H1 (cell line): ENCODE data around the gene MPV17. TPM values are rescaled to one million over a fixed set of nuclear protein-coding genes. Genes with fewer than 3 reads are reported as not detected.

ENCODE experiments used
- CTCF ChIA-PET: fragments of 300-600 bp; sonication (Branson Sonifier 250); formaldehyde crosslinking; loops from one replicate; lab custom pipeline; 2021; ENCODE audit not compliant: partially characterized antibody; lab: Charles Lee
- POLR2A ChIA-PET: fragments of 300-600 bp; sonication (Branson Sonifier 250); formaldehyde crosslinking; loops from one replicate; lab custom pipeline; 2021; ENCODE audit warnings: inconsistent platforms; ENCODE audit not compliant: partially characterized antibody; lab: Charles Lee
- DNase-seq, 2 experiments: peaks; one replicate each; pipeline versions ENCODE4 v3.0.0 to v3.0.0-alpha.2; 2010 to 2022; ENCODE audit warnings: low spot score in 2 of 2, low read depth in 1 of 2, mixed read lengths in 1 of 2
- FAIRE-seq: peaks from 2 replicates; lab custom pipeline; 2011; peaks lifted over from hg19 to GRCh38; lab: Jason Lieb, UNC
- H2AFZ ChIP-seq: 2 replicates; pipeline ENCODE4 v1.8.1; 2012; ENCODE audit warnings: low read length, inconsistent platforms
- H2AK5ac ChIP-seq: 2 replicates; pipeline ENCODE4 v1.6.1; 2013; ENCODE audit warnings: low read depth, low read length
- H2BK120ac ChIP-seq: replicated peaks from 2 replicates; pipeline ENCODE3; 2013; ENCODE audit warnings: low read depth, low read length, inconsistent platforms
- H2BK12ac ChIP-seq: 2 replicates; pipeline ENCODE4 v1.6.1; 2013; ENCODE audit warnings: low read depth, low read length
- H2BK15ac ChIP-seq: 2 replicates; pipeline ENCODE4 v1.6.1; 2013; ENCODE audit warnings: low read length
- H2BK20ac ChIP-seq: 2 replicates; pipeline ENCODE4 v1.6.1; 2013; ENCODE audit warnings: low read length
- H2BK5ac ChIP-seq: 2 replicates; pipeline ENCODE4 v1.6.1; 2013; ENCODE audit warnings: low read depth, low read length
- H3K14ac ChIP-seq: 2 replicates; pipeline ENCODE4 v1.6.1; 2013; ENCODE audit warnings: inconsistent platforms; ENCODE audit not compliant: insufficient read length
- H3K18ac ChIP-seq: 2 replicates; pipeline ENCODE4 v1.6.1; 2013; ENCODE audit warnings: low read length; ENCODE audit errors: extremely low read depth
- H3K23ac ChIP-seq: 2 replicates; pipeline ENCODE4 v1.6.1; 2013; ENCODE audit warnings: inconsistent platforms; ENCODE audit not compliant: insufficient read length
- H3K23me2 ChIP-seq: 2 replicates; pipeline ENCODE4 v1.6.1; 2013; ENCODE audit warnings: low read depth, low read length
- H3K27ac ChIP-seq: 2 replicates; pipeline ENCODE4 v1.6.1; 2011; ENCODE audit warnings: low read depth, low read length, inconsistent platforms
- H3K27me3 ChIP-seq, 4 experiments: replicated peaks in 1 of 4; 1 replicate in 1 of 4; 2 replicates in 3 of 4; pipeline versions ENCODE4 v1.6.1 to v1.8.1; 2011 to 2013; ENCODE audit warnings: low read length in 3 of 4, mild to moderate bottlenecking in 3 of 4, inconsistent platforms in 2 of 4, mixed read lengths in 2 of 4, moderate library complexity in 1 of 4; ENCODE audit not compliant: control insufficient read depth in 3 of 4, insufficient read depth in 3 of 4; ENCODE audit errors: extremely low read depth in 1 of 4
- H3K36me3 ChIP-seq, 4 experiments: 2 replicates each; pipeline versions ENCODE4 v1.6.1 to v1.8.1; 2011 to 2013; ENCODE audit warnings: mild to moderate bottlenecking in 4 of 4, low read length in 3 of 4, moderate library complexity in 2 of 4, control low read depth in 1 of 4, inconsistent platforms in 1 of 4; ENCODE audit not compliant: insufficient read depth in 4 of 4, control insufficient read depth in 2 of 4
- H3K4ac ChIP-seq: replicated peaks from 2 replicates; pipeline ENCODE3; 2013; ENCODE audit warnings: low read length, low read depth, mixed read lengths, inconsistent platforms; ENCODE audit not compliant: insufficient read length
- H3K4me1 ChIP-seq, 4 experiments: replicated peaks in 1 of 4; 1 replicate in 1 of 4; 2 replicates in 3 of 4; pipeline versions ENCODE4 v1.6.1 to v1.8.1; 2011 to 2013; ENCODE audit warnings: low read length in 3 of 4, inconsistent platforms in 2 of 4, mixed read lengths in 1 of 4; ENCODE audit not compliant: insufficient read depth in 4 of 4, control insufficient read depth in 3 of 4
- H3K4me2 ChIP-seq, 2 experiments: 2 replicates each; pipeline versions ENCODE4 v1.6.1 to v1.8.1; 2011 to 2013; ENCODE audit warnings: low read depth in 2 of 2, low read length in 2 of 2, control low read depth in 1 of 2, inconsistent platforms in 1 of 2, mild to moderate bottlenecking in 1 of 2; ENCODE audit not compliant: insufficient read depth in 1 of 2
- H3K4me3 ChIP-seq, 4 experiments: fragments of 200-600, 300-600 bp in 1 of 4; sonication (generic), shearing (Covaris generic), sonication (Bioruptor Twin) in 1 of 4; 2 replicates each; pipeline versions ENCODE4 v1.5.1 to v1.8.1; 2011 to 2016; ENCODE audit warnings: low read length in 4 of 4, low read depth in 3 of 4, control low read depth in 2 of 4, inconsistent platforms in 2 of 4, mild to moderate bottlenecking in 2 of 4, mixed read lengths in 1 of 4, moderate library complexity in 1 of 4; ENCODE audit not compliant: insufficient read depth in 2 of 4; ENCODE audit errors: extremely low read depth in 1 of 4
- H3K56ac ChIP-seq: replicated peaks from 2 replicates; pipeline ENCODE3; 2013; ENCODE audit warnings: low read depth, mild to moderate bottlenecking, mixed read lengths, low read length, inconsistent platforms; ENCODE audit not compliant: insufficient read length
- H3K79me1 ChIP-seq: 2 replicates; pipeline ENCODE4 v1.6.1; 2013; ENCODE audit warnings: low read depth, low read length, control low read depth
- H3K79me2 ChIP-seq, 2 experiments: 2 replicates each; pipeline versions ENCODE4 v1.6.1 to v1.8.1; 2012 to 2013; ENCODE audit warnings: low read length in 2 of 2, mild to moderate bottlenecking in 2 of 2, inconsistent platforms in 1 of 2; ENCODE audit not compliant: insufficient read depth in 2 of 2, control insufficient read depth in 1 of 2
- H3K9ac ChIP-seq, 4 experiments: replicated peaks in 1 of 4; 1 replicate in 1 of 4; 2 replicates in 3 of 4; pipeline versions ENCODE4 v1.6.1 to v1.8.1; 2011 to 2013; ENCODE audit warnings: low read depth in 3 of 4, low read length in 3 of 4, control low read depth in 2 of 4, mild to moderate bottlenecking in 2 of 4, moderate library complexity in 2 of 4, inconsistent platforms in 1 of 4; ENCODE audit errors: extremely low read depth in 1 of 4
- H3K9me3 ChIP-seq, 2 experiments: 2 replicates each; pipeline versions ENCODE4 v1.6.1 to v1.8.1; 2012 to 2013; ENCODE audit warnings: mild to moderate bottlenecking in 2 of 2, moderate library complexity in 2 of 2, control low read depth in 1 of 2, inconsistent platforms in 1 of 2, low read depth in 1 of 2, low read length in 1 of 2, mixed read lengths in 1 of 2; ENCODE audit not compliant: insufficient read depth in 2 of 2
- H4K20me1 ChIP-seq, 2 experiments: replicated peaks in 1 of 2; 2 replicates each; pipeline versions ENCODE3 to v1.8.1; 2011 to 2013; ENCODE audit warnings: inconsistent platforms in 2 of 2, low read length in 2 of 2, mild to moderate bottlenecking in 1 of 2; ENCODE audit not compliant: insufficient read depth in 2 of 2, control insufficient read depth in 1 of 2
- H4K5ac ChIP-seq: 2 replicates; pipeline ENCODE4 v1.6.1; 2013; ENCODE audit warnings: low read length, low read depth, mixed read lengths, inconsistent platforms; ENCODE audit not compliant: insufficient read length
- H4K8ac ChIP-seq: 2 replicates; pipeline ENCODE4 v1.8.0; 2013; ENCODE audit warnings: mild to moderate bottlenecking, moderate library complexity, low read length, inconsistent platforms; ENCODE audit not compliant: insufficient read depth; ENCODE audit errors: extremely low read depth
- H4K91ac ChIP-seq: replicated peaks from 2 replicates; pipeline ENCODE3; 2013; ENCODE audit warnings: low read length, mixed read lengths, inconsistent platforms; ENCODE audit not compliant: insufficient read length
- ASH2L ChIP-seq: fragments of 200-600, 300-600 bp; sonication (generic); IDR thresholded peaks from one replicate; pipeline ENCODE4 v1.7.1; 2017; ENCODE audit warnings: low read length
- HDAC2 ChIP-seq, 2 experiments: fragments of 300-600 bp in 1 of 2; sonication (generic) in 1 of 2; IDR thresholded peaks; 2 replicates each; pipeline ENCODE4 v1.6.1; 2011 to 2012; ENCODE audit warnings: low read depth in 2 of 2, low read length in 2 of 2, mild to moderate bottlenecking in 2 of 2, moderate library complexity in 2 of 2, borderline replicate concordance in 1 of 2, inconsistent platforms in 1 of 2
- WGBS, 2 experiments: shearing (Covaris generic) in 1 of 2; methylation state at CpG; one replicate each; pipeline versions ENCODE4 v1.1.6 to v1.1.7; 2013 to 2015; ENCODE audit warnings: low lambda C conversion rate in 2 of 2, mixed read lengths in 2 of 2, inconsistent platforms in 1 of 2, low coverage in 1 of 2, missing lambda C conversion rate in 1 of 2; ENCODE audit not compliant: insufficient replicate concordance in 2 of 2, insufficient coverage in 1 of 2, insufficient read length in 1 of 2; ENCODE audit errors: extremely low coverage in 1 of 2, missing lambda C conversion rate in 1 of 2; 5-methylcytosine and 5-hydroxymethylcytosine counted together
- polyA plus RNA-seq, 7 experiments: library from polyadenylated mRNA; depleted of rRNA in 3 of 7; stranded (reverse) in 5 of 7; unstranded in 2 of 7; fragments of >200 nt in 5 of 7; fragments of 200-250 nt in 2 of 7; gene quantifications; 1 replicate in 5 of 7; 2 replicates in 1 of 7; 4 replicates in 1 of 7; pipeline versions ENCODE4 v1.2.1 to v1.2.3, GENCODE V29; 2011 to 2013; ENCODE audit warnings: missing spikeins in 2 of 7, mixed read lengths in 2 of 7
- total RNA-seq: library from RNA; stranded (reverse); fragmentation: NEBNext Ultra II Directional; extraction: Animal tissue kit (Norgen Biotek cat#: 25700); gene quantifications from 2 replicates; pipeline ENCODE4 v1.2.1, GENCODE V29; 2021
- TF ChIP-seq, protein P1 (sequence below): IDR thresholded peaks from 2 replicates; pipeline ENCODE4 v1.6.1; 2011; ENCODE audit warnings: low read length, improper control_type of control experiment
- TF ChIP-seq, protein P2 (sequence below), 3 experiments: IDR thresholded peaks; 1 replicate in 2 of 3; 2 replicates in 1 of 3; pipeline versions ENCODE4 v1.5.1 to v1.6.1; 2011; ENCODE audit warnings: low read length in 3 of 3, mild to moderate bottlenecking in 3 of 3, inconsistent platforms in 2 of 3, low read depth in 1 of 3, moderate library complexity in 1 of 3; ENCODE audit not compliant: insufficient read depth in 1 of 3; ENCODE audit errors: control extremely low read depth in 1 of 3

MPV17 gene
- total and polyA plus RNA-seq, 2 of the 8 experiments (the other 6 are each of a cell fraction or from before 2014, with no cell fraction given), result 45.2 to 181 TPM

DNA sequence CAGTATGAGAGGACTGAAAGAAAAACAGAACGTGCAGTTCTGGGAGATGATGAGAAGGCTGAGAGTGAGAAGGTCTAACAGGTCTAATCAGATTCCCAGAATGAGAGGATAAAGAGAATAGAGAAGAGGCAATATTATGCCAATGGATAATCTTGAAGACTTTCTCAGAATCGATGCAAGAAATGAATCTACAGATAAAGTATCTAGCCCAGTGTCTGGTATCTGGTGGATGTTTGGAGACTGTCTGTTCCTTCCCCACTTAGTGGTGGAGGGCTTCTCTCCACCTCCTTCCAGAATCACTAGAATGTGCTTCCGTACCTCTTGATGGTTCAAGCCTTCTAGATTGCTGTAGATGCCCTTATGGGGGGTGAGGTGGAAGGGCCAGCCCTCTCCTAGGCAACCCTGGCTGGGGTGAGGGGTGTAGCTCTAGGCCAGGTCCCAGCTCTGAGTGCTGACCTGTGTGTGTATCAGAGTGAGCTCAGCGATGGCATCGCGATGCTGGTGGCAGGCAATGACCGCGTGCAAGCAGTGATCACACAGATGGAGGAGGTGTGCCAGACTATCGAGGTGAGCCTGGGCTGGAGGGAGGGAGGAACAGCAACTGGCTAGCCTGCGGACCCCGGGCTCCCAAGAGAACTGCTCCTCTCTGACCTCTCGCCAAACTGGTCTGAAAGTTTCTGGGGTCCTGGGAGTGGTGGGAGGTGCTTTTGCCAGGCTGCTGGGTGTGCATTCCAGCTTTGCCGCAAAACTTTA is 18.2 kb downstream of the MPV17 start:
- 94% methylated on average over 13 of the region's 13 CpGs; no CpG with 5 or more reads in 1 of the 2 experiments for WGBS, 2 experiments
- Histone ChIP-seq H3K4me3 (no peak overlapping the region), H3K4ac (no peak overlapping the region), H2BK15ac (0 out of 2 replicates have a peak overlapping the region, but pooled peaks have one; percentile 61), H4K8ac (no peak overlapping the region), H3K4me1 (peaks cover 0 to 28% (median 14%) of the 10 kb centered on the region in 4 experiments; a peak in 5 of 7 replicates), H3K9ac (no peak overlapping the region), H3K14ac (no peak overlapping the region), H2BK20ac (no peak overlapping the region; the same call in 1 of the 2 replicates), H2AFZ (no peak overlapping the region), H3K23ac (no peak overlapping the region), H3K23me2 (peaks cover 8% of the 10 kb centered on the region; the same call in 1 of the 2 replicates), H3K56ac (no peak overlapping the region), H2BK5ac (no peak overlapping the region), H4K20me1 (peaks cover 4 to 11% of the 10 kb centered on the region in 2 experiments), H3K79me1 (no peaks in the 10 kb centered on the region), H3K18ac (no peak overlapping the region)
- no peak for FAIRE-seq
- CTCF ChIA-PET, result interaction anchor here (0.7 to 12.3 kb wide), 13 partner anchors 8 to 205 kb away, joined by 3 to 413 read pairs (median 7); partner anchors contain the start of genes DNAJC5G, MPV17, SLC30A3 and TRIM54
- POLR2A ChIA-PET, result interaction anchor here (0.8 to 8.8 kb wide), 7 partner anchors 10 to 88 kb away, joined by 3 to 105 read pairs (median 5); partner anchors contain the start of genes CAD and MPV17
- no peak for DNase-seq
- TF ChIP-seq, protein P1, sequence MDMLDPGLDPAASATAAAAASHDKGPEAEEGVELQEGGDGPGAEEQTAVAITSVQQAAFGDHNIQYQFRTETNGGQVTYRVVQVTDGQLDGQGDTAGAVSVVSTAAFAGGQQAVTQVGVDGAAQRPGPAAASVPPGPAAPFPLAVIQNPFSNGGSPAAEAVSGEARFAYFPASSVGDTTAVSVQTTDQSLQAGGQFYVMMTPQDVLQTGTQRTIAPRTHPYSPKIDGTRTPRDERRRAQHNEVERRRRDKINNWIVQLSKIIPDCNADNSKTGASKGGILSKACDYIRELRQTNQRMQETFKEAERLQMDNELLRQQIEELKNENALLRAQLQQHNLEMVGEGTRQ, result no peak
- TF ChIP-seq ASH2L, result no peak
- TF ChIP-seq, protein P2, sequence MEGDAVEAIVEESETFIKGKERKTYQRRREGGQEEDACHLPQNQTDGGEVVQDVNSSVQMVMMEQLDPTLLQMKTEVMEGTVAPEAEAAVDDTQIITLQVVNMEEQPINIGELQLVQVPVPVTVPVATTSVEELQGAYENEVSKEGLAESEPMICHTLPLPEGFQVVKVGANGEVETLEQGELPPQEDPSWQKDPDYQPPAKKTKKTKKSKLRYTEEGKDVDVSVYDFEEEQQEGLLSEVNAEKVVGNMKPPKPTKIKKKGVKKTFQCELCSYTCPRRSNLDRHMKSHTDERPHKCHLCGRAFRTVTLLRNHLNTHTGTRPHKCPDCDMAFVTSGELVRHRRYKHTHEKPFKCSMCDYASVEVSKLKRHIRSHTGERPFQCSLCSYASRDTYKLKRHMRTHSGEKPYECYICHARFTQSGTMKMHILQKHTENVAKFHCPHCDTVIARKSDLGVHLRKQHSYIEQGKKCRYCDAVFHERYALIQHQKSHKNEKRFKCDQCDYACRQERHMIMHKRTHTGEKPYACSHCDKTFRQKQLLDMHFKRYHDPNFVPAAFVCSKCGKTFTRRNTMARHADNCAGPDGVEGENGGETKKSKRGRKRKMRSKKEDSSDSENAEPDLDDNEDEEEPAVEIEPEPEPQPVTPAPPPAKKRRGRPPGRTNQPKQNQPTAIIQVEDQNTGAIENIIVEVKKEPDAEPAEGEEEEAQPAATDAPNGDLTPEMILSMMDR (IDR thresholded peaks at IDR 0.05; ENCODE audit: control extremely low read depth in 1 of 3, insufficient read depth in 1 of 3, low read depth in 1 of 3, low read length in 3 of 3), result no peak
- no peak for TF ChIP-seq HDAC2 (IDR thresholded peaks at IDR 0.05; ENCODE audit: borderline replicate concordance in 1 of 2, low read depth in 2 of 2, low read length in 2 of 2)
- TF ChIP-seq, all 59 proteins: peak for 0
- H3K27me3 ChIP-seq, result peaks cover 29 to 41% (median 39%) of the 10 kb centered on the region in 4 experiments
- 0 out of 2 replicates have a peak overlapping the region, but pooled peaks have one; percentile 68 for H2BK12ac ChIP-seq
- no peak overlapping the region for H4K5ac ChIP-seq
- H3K27ac ChIP-seq, result no peak overlapping the region
- no peak overlapping the region for H4K91ac ChIP-seq
- H3K9me3 ChIP-seq, result no peaks in the 10 kb centered on the region; a peak in 1 of 4 replicates
- H3K4me2 ChIP-seq, result no peak overlapping the region
- H3K36me3 ChIP-seq, result peaks cover 0 to 2% (median 0%) of the 10 kb centered on the region in 4 experiments; a peak in 1 of 8 replicates
- H3K79me2 ChIP-seq, result no peaks in the 10 kb centered on the region
- peak overlapping the region; percentile 65; the same call in 1 of the 2 replicates for H2AK5ac ChIP-seq
- H2BK120ac ChIP-seq, result no peak overlapping the region
